Eye (tissue), 1 donor: ENCODE data around the gene MLX.

ENCODE experiments used
- DNase-seq: peaks from one replicate; pipeline ENCODE4 v3.0.0-alpha.2; 2015

The MLX gene

DNA sequence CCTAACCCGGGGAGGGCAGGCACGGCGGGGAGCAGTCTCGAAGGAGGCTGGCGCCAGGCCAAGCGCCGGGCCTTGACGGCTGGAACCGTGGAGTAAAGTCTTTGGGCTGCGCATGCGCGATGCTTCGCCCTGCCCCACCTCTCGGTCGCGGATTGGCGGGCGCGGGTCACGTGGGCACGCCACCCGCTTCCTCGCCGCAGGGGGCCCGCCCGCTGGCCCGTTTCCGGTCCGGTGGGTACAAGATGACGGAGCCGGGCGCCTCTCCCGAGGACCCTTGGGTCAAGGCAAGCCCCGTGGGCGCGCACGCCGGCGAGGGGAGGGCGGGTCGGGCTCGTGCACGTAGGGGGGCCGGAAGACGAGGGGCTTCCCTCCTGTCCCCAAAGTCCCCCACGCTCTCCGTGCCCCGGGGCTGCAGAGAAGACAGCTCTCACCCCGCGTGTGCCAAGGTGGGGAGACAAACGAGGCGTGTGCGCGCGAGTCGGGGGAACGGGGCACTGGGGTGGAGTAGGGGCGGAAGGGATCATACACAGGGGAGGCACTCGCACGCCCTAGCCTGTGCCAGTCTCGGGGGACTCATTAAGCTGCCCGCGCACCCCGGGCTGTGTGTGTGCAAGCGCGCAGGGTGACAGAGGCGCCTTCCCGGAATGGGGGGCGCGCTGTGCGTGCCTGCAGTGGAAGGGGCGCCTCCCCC, at the start of gene MLX:
Gene MLX, plus strand, starts transcription at position 218 of the 691 bp plus-strand sequence. Its CDS starts 25 bp downstream, at position 243.
- peak; percentile 97 for DNase-seq

DNA sequence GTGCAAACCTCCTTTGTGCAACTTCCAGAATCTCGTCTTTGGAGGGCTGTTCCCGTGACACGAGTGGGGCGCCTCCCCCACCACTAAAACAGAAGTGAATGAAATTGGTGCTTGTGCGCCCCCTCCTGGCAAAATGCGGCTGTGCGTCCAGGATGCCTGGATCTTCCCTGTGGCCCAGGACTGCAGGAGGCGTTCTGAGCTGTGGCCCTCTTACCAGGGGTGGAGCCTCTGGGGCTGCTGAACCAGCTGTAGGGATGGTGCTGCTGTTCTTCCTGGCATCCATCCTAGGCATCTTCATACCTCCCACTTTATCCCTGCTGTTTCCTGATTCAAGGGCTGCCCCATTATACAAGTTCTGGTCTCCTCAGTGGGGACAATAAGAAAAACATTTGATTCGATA, 49.4 kb upstream of the MLX start:
- DNase-seq, result peak; percentile 82

GRCh38 chr17:42518046-42518754, 48.7 kb upstream of the MLX start:
- DNase-seq, result peak; percentile 58

- peak; percentile 35 for DNase-seq
Measured at GRCh38 chr17:42518755-42519545, 48.0 kb upstream of the MLX start.

- peak; percentile 89 for DNase-seq
Measured at GRCh38 chr17:42519546-42520491, 47.1 kb upstream of the MLX start.

DNA sequence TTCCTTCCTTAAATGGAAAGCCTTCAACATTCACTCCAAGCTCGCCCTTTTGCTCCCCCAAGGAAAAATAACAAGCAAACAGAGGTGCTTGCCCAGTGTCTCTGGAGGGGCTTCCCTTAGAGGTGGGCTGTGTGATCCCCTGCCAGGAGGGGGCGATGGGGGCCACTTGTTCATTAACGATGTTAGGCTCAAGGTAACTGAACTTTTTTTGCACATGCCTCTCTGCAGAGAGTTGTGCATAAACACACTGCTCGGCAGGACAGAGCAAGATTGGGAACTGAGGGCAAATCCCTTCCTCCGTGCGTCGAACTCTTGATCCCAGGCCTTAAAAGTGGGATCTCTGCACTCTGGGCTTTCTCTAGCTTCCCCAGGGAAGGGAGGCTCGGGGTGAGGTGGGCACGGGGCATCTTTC, 46.4 kb upstream of the MLX start:
- DNase-seq, result no peak

- DNase-seq, result no peak
Measured at GRCh38 chr17:42521036-42521435, 45.9 kb upstream of the MLX start.

GRCh38 chr17:42521666-42522262, 45.1 kb upstream of the MLX start:
- no peak for DNase-seq

DNA sequence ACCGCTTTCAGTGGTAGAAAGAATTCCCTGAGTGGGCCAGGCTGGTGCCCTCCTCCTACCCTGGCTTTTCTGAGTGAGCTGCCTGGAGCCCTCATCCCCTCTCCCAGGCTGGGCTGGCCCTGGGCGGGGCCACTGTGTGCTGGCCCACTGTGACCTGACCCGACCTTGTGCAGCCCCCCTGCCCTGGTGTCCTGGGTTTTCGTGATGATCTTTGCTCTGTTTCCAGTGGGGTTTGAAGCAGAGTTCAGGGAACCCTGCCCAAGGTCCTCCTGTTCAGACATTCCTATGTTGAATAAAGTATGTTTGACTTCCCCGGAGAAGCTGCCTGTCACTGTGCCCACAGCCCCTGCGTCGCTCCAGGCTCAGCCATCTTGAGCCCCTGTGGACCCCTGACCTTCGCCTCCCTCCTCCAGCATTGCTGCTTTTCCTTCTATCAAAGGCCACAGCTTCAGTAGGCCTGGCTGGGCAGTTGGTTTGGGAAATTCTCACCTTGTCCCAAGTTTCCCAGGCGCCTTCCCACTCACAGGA, 44.6 kb upstream of the MLX start:
- no peak for DNase-seq

DNA sequence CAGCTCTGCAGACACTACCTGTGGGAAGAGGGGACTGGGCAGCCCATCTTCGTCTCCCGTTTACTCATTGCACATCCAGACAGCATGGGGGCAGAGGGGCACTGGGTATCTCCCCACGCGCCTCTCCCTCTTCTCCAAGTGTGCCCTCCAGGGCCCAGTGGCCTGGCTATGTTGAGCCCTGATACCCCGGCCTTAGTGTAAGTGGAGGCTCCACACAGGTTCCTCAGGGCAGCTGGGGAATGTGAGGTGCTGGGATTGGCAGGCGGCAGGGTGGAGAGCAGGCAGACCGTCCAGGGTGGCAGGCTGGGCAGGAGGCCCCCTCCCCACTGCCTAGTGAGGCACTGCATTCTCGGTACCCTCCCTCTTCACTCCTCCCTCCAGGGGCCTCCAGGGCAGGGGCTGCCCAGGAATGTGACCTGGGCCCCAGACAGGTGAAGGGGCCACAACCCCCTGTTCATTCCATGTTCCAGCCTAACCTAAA, 44.1 kb upstream of the MLX start:
- DNase-seq, result no peak

GRCh38 chr17:42525221-42525620, 41.7 kb upstream of the MLX start:
- no peak for DNase-seq

DNA sequence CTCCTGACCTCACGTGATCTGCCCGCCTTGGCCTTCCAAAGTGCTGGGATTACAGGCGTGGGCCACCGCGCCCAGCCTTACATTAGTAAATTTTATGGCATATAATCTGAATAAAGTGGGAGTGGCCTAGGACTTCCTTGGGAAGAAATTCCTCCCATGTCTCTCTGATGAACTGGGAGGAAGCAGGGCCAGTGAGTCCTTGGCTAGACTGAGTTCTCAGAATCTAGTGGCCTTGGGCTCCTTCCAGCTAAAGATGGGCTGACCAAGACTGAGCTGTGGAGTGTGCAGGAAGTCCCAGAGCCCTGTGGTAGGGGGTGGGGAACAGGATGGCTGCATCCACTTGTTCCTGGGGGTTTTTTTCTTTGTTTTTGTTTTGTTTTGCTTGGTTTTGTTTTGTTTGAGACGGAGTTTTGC, 40.9 kb upstream of the MLX start:
- DNase-seq, result no peak

- no peak for DNase-seq
Measured at GRCh38 chr17:42527932-42528331, 39.0 kb upstream of the MLX start.

DNA sequence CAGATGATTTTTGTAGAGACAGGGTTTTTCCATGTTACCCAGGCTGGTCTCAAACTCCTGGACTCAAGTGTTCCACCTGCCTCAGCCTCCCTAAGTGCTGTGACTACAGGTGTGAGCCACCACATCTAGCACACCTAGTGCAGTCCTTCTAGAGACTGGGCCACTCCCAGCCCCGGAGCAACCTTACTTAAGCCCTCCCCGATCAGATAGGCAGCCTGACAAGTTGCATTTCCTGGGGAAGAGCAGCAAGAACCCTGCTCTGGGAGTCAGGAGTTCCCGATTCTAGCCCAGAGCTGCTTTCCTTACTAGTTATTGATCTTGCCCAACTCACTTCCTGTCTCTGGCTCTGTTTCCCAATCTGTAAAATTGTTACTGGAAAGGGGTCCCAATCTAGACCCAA, 37.8 kb upstream of the MLX start:
- DNase-seq, result no peak

GRCh38 chr17:42530952-42531454, 35.9 kb upstream of the MLX start:
- DNase-seq, result no peak

DNA sequence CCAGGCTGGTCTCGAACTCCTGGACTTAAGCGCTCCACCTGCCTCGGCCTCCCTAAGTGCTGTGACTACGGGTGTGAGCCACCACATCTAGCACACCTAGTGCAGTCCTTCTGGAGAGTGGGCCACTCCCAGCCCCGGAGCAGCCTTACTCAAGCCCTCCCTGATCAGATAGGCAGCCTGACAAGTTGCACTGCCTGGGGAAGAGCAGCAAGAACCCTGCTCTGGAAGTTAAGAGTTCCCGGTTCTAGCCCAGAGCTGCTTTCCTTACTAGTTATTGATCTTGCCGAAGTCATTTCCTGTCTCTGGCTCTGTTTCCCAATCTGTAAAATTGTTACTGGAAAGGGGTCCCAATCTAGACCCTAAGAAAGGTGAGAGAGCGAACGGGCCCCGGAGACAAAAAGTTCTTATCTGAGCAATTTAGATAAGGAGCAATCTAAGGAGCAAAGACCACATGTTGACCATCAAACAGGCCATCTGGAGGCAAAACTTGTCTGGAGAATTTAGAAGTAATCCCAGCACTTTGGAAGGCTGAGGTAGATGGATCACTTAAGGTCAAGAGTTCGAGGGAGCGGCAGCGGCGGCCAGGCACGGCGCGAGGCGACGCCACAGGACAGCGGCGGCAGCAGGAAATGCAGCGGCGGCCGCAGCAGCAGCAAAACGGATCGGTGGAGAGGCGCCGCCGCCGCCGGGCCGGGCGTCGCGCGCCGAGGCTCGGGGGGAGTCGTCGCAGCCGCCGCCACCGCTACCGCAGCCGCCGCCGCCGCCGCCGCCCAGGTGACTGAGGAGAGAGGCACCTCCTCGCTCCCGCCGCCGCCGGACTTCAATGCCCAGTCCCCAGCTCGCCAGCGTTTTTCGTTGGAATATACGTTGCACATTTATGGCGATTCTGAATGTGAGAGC, 35.2 kb upstream of the MLX start:
- peak; percentile 73 for DNase-seq

DNA sequence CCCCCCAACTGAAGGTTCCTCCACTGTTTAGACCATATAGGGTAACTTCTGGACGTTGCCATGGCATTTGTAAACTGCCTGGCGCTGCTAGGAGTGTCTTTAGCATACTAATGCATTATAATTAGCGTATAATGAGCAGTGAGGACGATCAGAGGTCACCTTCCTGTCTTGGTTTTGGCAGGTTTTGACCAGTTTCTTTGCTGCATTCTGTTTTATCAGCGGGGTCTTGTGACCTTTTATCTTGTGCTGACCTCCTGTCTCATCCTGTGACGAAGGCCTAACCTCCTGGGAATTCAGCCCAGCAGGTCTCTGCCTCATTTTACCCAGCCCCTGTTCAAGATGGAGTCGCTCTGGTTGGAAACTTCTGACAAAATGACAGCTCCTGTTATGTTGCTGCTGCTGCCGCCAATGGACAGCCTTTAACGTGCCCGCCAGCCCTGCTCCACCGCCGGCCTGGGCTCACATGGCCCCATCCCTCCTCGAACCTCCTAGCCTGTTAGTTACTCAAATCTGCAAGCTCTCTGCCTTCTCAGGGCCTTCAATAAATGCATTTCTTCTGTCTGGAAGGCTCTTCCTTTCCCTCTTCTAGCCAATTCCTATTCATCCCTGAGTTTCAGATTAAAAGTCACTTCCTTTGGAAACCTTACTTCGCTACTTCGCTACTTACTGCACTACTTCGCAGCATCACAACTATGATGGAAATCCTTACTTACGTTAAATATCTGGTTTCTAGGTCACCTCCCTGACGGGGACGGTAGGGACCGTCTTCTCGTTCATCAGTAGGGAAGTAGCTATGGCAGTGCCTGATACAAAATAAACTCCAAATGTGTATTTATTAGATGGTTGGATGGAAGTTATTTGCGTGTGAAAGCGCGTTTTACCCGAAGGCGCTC, 31.5 kb upstream of the MLX start:
- DNase-seq, result no peak

- peak; percentile 94 for DNase-seq
Measured at GRCh38 chr17:42536048-42536371, 30.9 kb upstream of the MLX start, which contains the start of gene NAGLU. Gene NAGLU (plus strand): TSS chr17:42536241. CDS start chr17:42536273, 32 bp downstream.
